Heart right ventricle (tissue), 16 donors: Measurements from ENCODE around the gene CLN3. TPM values are rescaled to one million over a fixed set of nuclear protein-coding genes. Genes with fewer than 3 reads are reported as not detected.

Experiments used
- ATAC-seq, 8 donors: fragments of 200-7000 bp; cut with Tn5 transposase; one replicate each; pipeline ENCODE4 v1.9.1; 2020; ENCODE audit warnings: mild to moderate bottlenecking in 8 of 8, moderate library complexity in 8 of 8, moderate number of reproducible peaks in 1 of 8
- DNase-seq, 2 donors: peaks; one replicate each; pipeline ENCODE4 v3.0.0-alpha.2; 2020
- H3K27ac ChIP-seq, 10 donors: fragments of 200-600 bp; sonication (generic) in 2 of 10; one replicate each; pipeline versions ENCODE4 v1.5.0 to v1.8.0; 2020 to 2022; ENCODE audit warnings: mild to moderate bottlenecking in 3 of 10
- H3K27me3 ChIP-seq, 7 donors: fragments of 200-600 bp; one replicate each; pipeline ENCODE4 v1.8.0; 2021 to 2022; ENCODE audit warnings: mild to moderate bottlenecking in 2 of 7
- H3K36me3 ChIP-seq, 9 donors: fragments of 200-600 bp; sonication (generic) in 1 of 9; one replicate each; pipeline versions ENCODE4 v1.5.0 to v1.8.0; 2020 to 2022; ENCODE audit warnings: mild to moderate bottlenecking in 2 of 9
- H3K4me1 ChIP-seq, 9 donors: fragments of 200-600 bp; sonication (generic) in 1 of 9; one replicate each; pipeline versions ENCODE4 v1.5.0 to v1.8.0; 2020 to 2022; ENCODE audit warnings: mild to moderate bottlenecking in 4 of 9
- H3K4me3 ChIP-seq, 10 donors: fragments of 200-600 bp; sonication (generic) in 2 of 10; one replicate each; pipeline versions ENCODE4 v1.5.0 to v1.8.0; 2020 to 2022; ENCODE audit warnings: mild to moderate bottlenecking in 7 of 10, moderate library complexity in 2 of 10
- H3K9me3 ChIP-seq, 11 donors: fragments of 200-600 bp in 10 of 11; sonication (generic) in 2 of 11; one replicate each; pipeline versions ENCODE4 v1.5.0 to v1.8.0; 2013 to 2022; ENCODE audit warnings: mild to moderate bottlenecking in 2 of 11, control low read depth in 1 of 11, moderate library complexity in 1 of 11
- WGBS, 2 donors: extraction: QIAGEN DNeasy Blood & Tissue Kit; methylation state at CpG; one replicate each; pipeline ENCODE4 v1.1.7; 2013; ENCODE audit warnings: inconsistent platforms in 1 of 2; 5-methylcytosine and 5-hydroxymethylcytosine counted together
- intact Hi-C, 10 donors: fragments of 100-400 bp; cut with DNase I; formaldehyde crosslinking; loops; one replicate each; pipeline versions ENCODE4 v1.11.1 to v1.14.2; 2022
- polyA plus RNA-seq, 2 donors: library from polyadenylated mRNA; stranded (reverse); fragments of 200-250 nt; gene quantifications; one replicate each; pipeline ENCODE4 v1.2.3, GENCODE V29; 2013
- total RNA-seq, 10 donors: library from RNA; stranded (reverse); fragmentation: NEBNext Ultra II Directional in 3 of 10; extraction: Animal tissue kit (Norgen Biotek cat#: 25700) in 3 of 10; gene quantifications; one replicate each; pipeline versions ENCODE4 v1.2.1 to v1.2.4, GENCODE V29; 2021 to 2023
- TF ChIP-seq, protein P1 (sequence below), 9 donors: fragments of 200-600 bp; sonication (generic) in 2 of 9; IDR thresholded peaks; one replicate each; pipeline versions ENCODE4 v1.5.0 to v1.8.0; 2021 to 2022; ENCODE audit warnings: antibody characterized with exemption in 9 of 9, mild to moderate bottlenecking in 5 of 9, moderate library complexity in 1 of 9
- donor health status: Arrhythmogenic right ventricular cardiomyopathy.
- donor health status: ischemic (EF 13 %, LVEDD 7.1; RV severe dilation, severe dysfunction).
- donor health status: healthy with polysubstance abuse.
- donor health status: DM: no; HTN: yes; CAD: no.
- donor health status: DM: no; HTN: no; CAD: no.
- donor health status: ischemic (EF 25% LVEDD 6.9; RV normal size, moderate dysfunction).
- donor health status: ischemic (EF 25% LVEDD 5.7; RV mildly dilated, moderate dysfunction).
- donor health status: healthy.
- donor health status: DM: yes; HTN: yes; CAD: no.
- donor health status: Ischemic cardiomyopathy.
- donor health status: ischemic (EF 35%, LVEDD 5.7; RV mildly dilated, moderate dysfunction).
- donor health status: nonischemic (EF 11% LVEDD 7.7; RV severe dilation, severe dysfunction).
- donor health status: DM: yes; HTN: yes; CAD: no.
- donor health status: PGD.
- donor health status: ischemic (EF 29% LVEDD 5.4; RV normal size, mild dysfunction).
- donor health status: nonischemic (EF 23%, LVEDD 6.1; RV moderate dilation, normal function).

The CLN3 gene
- total and polyA plus RNA-seq, 12 donors: 6.5 to 21.2 (median 10.8) TPM

DNA sequence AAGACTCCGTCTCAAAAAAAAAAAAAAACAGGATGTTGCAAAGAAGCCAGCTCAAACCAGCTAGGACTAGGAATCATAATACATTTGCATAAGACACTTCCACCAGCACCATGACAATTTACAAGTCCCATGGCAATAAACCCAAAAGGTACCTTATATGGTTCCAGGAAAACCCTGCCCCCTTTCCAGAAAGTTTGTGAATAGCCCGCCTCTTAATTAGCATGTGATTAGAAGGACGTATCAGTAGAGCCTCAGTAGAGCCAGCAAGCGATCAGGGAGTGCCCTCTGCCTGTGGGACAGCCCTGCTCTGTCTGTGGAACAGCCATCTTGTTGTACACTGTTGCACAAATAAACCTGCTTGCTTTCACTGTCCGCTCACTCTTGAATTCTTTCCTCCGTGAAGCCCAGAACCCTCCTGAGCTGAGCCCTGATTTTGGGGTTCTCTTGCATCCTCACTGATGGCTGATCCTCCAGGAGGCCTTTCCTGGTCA, 32.9 kb upstream of the CLN3 start:
- H3K27ac ChIP-seq: no peak overlapping the region
- no peak for DNase-seq
- H3K27me3 ChIP-seq: no peaks in the 10 kb centered on the region
- intact Hi-C loops: loop anchor here in 1 of 10 donors (10.0 kb wide), 1 partner anchor 50 kb away; no protein-coding TSS in a partner anchor
- ATAC-seq: peak in 1 of 8 donors; percentile 28
- TF ChIP-seq, protein P1, sequence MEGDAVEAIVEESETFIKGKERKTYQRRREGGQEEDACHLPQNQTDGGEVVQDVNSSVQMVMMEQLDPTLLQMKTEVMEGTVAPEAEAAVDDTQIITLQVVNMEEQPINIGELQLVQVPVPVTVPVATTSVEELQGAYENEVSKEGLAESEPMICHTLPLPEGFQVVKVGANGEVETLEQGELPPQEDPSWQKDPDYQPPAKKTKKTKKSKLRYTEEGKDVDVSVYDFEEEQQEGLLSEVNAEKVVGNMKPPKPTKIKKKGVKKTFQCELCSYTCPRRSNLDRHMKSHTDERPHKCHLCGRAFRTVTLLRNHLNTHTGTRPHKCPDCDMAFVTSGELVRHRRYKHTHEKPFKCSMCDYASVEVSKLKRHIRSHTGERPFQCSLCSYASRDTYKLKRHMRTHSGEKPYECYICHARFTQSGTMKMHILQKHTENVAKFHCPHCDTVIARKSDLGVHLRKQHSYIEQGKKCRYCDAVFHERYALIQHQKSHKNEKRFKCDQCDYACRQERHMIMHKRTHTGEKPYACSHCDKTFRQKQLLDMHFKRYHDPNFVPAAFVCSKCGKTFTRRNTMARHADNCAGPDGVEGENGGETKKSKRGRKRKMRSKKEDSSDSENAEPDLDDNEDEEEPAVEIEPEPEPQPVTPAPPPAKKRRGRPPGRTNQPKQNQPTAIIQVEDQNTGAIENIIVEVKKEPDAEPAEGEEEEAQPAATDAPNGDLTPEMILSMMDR (IDR thresholded peaks at IDR 0.05): no peak
- no peaks in the 10 kb centered on the region for H3K9me3 ChIP-seq
- H3K4me1 ChIP-seq: peaks cover 0 to 6% (median 0%) of the 10 kb centered on the region in 9 donors
- no peaks in the 10 kb centered on the region for H3K36me3 ChIP-seq
- 77 to 79% methylated on average over 6 of the region's 6 CpGs for WGBS, 2 donors
- H3K4me3 ChIP-seq: no peak overlapping the region

DNA sequence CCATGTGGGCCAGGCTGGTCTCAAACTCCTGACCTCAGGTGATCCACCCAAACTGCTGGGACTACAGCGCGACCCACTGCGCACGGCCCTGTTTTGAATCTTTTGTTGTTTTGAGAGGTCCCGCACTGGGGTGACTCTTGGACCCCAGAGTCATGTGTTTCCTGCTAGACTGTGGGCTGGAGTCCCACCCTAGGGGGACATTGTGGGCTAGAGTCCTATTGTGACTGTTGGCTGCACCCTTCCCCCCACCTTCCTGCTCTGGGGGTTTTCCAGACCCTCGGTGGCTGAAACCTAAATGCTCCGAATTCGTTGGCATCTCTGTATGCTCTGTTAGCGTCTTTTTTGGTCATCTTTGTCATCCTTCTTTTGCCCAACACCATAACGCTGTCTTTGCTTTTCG, 30.9 kb upstream of the CLN3 start:
- H3K9me3 ChIP-seq: no peaks in the 10 kb centered on the region
- H3K27ac ChIP-seq: no peak overlapping the region
- peaks cover 0 to 6% (median 0%) of the 10 kb centered on the region in 9 donors for H3K4me1 ChIP-seq
- WGBS, 2 donors: 78 to 81% methylated on average over 11 of the region's 11 CpGs
- H3K36me3 ChIP-seq: no peaks in the 10 kb centered on the region
- H3K4me3 ChIP-seq: no peak overlapping the region
- no peak for ATAC-seq
- intact Hi-C loops: loop anchor here in 1 of 10 donors (10.0 kb wide), 1 partner anchor 52 kb away; no protein-coding TSS in a partner anchor
- no peak for DNase-seq
- no peaks in the 10 kb centered on the region for H3K27me3 ChIP-seq
- TF ChIP-seq, protein P1 (IDR thresholded peaks at IDR 0.05): no peak

DNA sequence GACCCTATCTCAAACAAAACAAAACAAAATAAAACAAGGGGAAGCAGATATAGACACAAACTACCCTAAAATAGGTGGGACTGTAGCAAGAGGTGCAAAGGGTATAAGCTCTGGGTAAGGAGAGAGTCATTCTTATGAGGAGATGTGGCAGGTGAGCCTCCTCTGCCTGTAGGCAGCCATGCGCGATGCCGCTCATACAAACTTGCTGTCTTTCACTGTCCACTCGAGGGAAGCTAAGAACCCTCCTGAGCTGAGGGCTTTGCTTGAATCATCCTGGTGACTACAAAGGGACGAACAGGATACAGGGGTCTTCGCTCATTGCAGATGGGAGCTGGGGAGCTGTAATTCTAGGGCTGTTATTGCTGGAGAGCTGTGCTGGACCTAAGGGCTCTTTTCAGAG, 29.6 kb upstream of the CLN3 start:
- no peak overlapping the region for H3K27ac ChIP-seq
- H3K4me1 ChIP-seq: peaks cover 0 to 6% (median 0%) of the 10 kb centered on the region in 9 donors
- intact Hi-C loops: loop anchor here in 1 of 10 donors (10.0 kb wide), 1 partner anchor 53 kb away; no protein-coding TSS in a partner anchor
- ATAC-seq: no peak
- TF ChIP-seq, protein P1 (IDR thresholded peaks at IDR 0.05): no peak
- H3K9me3 ChIP-seq: no peaks in the 10 kb centered on the region
- WGBS, 2 donors: 83 to 92% methylated on average over 6 of the region's 6 CpGs
- no peak for DNase-seq
- H3K27me3 ChIP-seq: no peaks in the 10 kb centered on the region
- H3K36me3 ChIP-seq: no peaks in the 10 kb centered on the region
- H3K4me3 ChIP-seq: no peak overlapping the region

DNA sequence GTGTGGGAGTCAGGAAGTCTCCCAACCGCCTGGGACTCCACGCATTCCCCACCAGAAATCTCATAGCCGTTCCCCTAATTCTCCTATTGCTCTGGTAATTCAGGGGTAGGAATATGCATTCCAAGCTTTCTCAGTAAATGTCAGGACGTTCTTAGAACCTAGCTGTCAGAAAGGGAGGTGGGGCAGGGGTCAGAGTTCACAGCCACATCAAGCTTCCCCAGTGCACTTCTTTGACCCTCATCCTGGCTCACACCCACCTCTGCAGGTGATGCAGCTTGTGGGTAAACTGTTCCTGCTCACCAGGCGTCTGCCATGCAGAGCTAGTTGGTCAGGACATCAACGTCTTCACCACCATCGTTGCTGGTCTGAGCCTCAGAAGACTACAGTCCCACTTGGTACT, 28.8 kb upstream of the CLN3 start:
- H3K27ac ChIP-seq: no peak overlapping the region
- intact Hi-C loops: loop anchor here in 1 of 10 donors (10.0 kb wide), 1 partner anchor 54 kb away; no protein-coding TSS in a partner anchor
- H3K27me3 ChIP-seq: no peaks in the 10 kb centered on the region
- no peaks in the 10 kb centered on the region for H3K9me3 ChIP-seq
- peaks cover 0 to 6% (median 0%) of the 10 kb centered on the region in 9 donors for H3K4me1 ChIP-seq
- 79% methylated on average over 7 of the region's 7 CpGs for WGBS, 2 donors
- no peak for DNase-seq
- TF ChIP-seq, protein P1 (IDR thresholded peaks at IDR 0.05): no peak
- H3K4me3 ChIP-seq: no peak overlapping the region
- H3K36me3 ChIP-seq: no peaks in the 10 kb centered on the region
- ATAC-seq: no peak
